SIG-M5 (cell line): ENCODE data around the gene SULT1C2.
"Not testable (repeated sequence)": the region's sequence is repeated elsewhere in the genome, so short reads cannot be mapped to it uniquely, and the experiment has no call there.

Experiments
- DNase-seq: peaks from one replicate; lab custom pipeline; 2025; lab: John Stamatoyannopoulos, UW

SULT1C2 gene

GRCh38 chr2:108288534-108289106 is at the start of gene SULT1C2:
SULT1C2 (plus strand) TSS chr2:108288895; CDS start chr2:108293668, 4,773 bp downstream.
- DNase-seq, result no peak

DNA sequence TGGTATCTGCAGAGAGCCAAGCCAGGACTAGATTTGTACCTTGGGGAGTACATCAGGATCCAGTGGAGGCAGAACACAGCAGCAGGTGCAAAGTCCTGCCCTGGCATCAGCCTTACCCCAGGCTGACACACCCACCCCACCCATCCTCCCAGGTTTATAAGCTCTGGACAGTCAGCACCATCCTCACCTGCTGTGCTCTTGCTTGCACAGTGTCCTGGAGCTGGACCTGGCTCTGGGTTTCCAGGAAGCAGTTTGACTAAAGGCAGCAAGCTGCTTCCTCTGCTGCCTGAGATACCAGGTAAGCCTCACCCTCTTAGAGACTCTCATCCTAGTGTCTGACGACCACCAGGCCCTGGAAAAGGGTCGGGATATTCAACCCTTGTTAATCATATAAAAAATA is 48.9 kb upstream of the SULT1C2 start, which contains the start of gene SULT1C3:
Gene SULT1C3, plus strand, starts transcription at position 183 of the 400 bp plus-strand sequence. CDS start 7,227 bp downstream, outside the sequence.
- DNase-seq, result no peak

DNA sequence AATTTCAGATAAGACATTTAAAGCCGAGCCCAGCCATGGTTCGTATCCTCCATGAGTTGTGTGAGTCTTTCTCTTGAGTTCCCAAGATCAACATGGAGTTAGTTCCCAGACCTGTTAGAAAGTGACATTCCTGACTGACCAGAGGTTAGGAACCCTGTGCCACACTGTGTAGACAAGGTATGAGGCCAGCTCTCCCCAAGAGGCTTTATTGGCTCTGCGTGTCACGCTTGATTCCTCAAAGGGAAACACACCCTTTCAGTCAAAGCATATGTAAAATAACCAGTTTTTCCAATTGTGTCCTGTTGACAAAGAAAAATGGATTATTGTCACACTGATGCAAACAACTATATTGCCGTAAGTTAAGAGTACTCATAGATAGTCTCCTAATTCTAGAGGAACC is 47.7 kb upstream of the SULT1C2 start:
- DNase-seq, result no peak

DNA sequence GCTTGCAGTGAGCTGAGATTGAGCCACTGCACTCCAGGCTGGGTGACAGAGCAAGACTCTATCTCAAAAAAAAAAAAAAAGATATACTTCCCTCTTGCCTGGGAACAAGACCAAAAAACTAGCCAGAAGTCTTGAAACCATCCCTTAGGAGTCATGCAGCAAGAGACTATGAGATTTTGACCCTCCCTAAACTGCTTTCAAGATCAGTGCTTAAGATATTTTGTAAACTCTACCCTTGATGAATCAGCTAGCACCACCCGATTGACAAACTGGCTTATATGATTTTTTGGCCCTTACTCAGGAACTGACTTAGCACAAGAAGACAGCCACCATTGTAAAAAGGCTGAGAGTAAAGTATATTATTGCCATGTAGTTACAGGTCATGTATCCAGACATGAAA is 45.1 kb upstream of the SULT1C2 start:
- no peak for DNase-seq

DNA sequence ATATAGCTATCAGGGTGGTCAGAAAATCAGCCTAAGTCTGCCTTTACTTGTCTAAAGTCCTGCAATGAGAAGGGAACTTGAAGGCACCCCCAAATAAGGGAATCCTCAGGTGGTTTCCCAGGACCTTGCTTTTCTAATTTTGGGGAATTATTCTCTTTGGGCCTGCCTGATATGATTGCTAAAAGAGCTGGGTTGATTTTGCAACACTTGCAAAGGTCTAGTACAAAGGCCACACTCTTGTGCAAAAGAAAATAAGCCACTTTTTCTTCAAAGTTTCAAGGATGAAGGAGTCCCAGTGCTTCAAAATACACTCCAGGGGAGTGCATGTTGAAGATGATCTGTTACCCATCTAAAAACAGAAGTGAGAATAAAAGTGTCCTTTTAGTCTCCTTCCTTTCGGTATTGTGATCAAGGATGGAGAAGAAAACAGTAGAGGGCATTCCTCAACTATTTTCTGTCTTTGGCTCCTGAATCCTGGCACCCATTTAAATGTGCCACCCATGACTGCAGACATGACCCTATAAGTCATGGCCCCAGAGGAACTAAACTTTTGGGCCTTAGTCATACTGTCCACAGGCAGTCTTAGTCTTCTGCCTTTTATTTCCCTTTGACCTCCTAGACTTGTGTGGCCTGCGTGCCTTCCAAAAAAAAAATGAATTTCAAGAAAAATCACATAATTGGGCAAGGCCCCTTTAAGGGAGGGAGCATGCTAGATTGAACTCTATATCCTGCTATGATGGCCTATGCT is 43.9 kb upstream of the SULT1C2 start:
- no peak for DNase-seq

DNA sequence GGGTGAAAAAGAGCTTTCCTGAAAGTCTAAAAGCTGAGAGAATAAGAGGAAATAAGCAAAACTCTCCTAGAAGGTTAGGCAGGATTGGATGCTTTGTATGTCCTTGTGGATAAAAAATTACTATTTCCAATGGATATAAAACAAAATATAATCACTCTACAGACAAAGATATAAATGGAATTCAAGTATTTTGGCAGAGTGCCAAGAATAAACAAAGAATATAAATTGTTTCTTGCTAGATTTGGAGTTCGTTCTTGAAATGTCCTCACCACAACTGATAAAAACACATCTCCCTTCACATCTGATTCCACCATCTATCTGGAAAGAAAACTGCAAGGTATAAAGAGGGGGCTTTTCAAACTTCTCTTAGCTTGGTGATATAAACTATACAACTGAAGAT is 35.6 kb upstream of the SULT1C2 start:
- no peak for DNase-seq

DNA sequence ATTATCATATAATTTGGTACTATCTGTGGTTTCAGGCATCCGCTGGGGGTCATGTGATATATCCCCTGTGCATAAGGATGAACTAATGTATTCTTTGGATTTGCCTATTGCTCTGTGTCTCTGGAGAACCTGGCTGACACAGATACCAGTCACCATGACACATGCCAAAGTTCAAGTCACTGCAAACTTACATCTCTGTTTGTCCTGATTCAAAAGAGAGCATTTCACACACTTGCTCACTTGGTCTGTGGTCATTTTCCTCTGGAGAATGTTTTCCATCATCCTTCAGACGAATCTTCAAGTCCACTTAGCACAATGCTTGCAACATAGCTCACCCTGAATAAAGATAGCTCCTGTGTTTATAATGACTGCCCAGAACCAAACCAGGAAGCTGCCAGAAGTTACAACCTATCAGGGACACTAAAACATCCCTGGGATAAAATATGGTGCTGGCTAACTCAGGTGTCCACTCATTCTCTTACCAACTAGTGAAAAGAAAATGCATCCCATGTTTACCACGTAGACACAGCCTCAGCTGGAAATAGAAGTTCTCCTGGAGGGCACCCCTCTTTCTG is 30.9 kb upstream of the SULT1C2 start:
- DNase-seq, result no peak

GRCh38 chr2:108260773-108261172 is 27.9 kb upstream of the SULT1C2 start:
- DNase-seq, result no peak

GRCh38 chr2:108262036-108262435 is 26.7 kb upstream of the SULT1C2 start:
- DNase-seq, result no peak

DNA sequence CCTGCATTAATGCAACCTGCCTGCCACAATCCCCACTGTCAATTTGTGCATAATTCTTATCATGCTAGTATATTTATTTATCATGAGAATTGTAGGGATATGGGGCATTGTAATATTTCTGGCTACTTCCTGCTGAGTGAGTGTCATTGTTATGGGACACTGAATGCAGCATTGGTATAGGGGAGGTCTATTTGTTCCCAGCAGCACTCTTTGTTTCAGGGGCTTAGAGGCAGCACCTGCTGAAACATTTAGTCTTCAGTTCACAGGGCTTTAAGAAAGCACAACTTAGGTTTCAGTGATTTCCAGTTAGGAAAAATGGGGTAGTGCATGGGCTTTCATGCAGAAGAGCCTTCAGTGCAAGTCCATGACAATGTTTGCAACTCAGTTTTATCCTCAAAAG is 25.3 kb upstream of the SULT1C2 start:
- DNase-seq, result no peak

DNA sequence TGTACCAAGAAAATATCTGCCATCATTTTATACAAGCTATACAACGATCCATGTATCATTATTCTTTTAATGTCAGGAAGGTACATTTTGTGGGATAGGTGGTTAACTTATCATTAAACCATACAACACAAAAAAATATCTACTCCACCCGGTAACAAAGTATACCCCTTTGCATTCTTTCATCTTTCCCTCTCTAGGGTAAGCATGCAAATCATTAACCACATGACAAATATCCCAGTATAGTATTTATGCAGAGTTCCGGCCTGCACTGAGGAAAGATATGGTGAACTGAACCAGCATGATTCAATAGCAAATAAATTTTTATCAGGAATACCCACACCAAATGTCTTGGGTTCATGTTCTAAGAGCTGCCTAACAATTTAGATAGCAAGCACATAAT is 22.5 kb upstream of the SULT1C2 start:
- DNase-seq, result no peak

DNA sequence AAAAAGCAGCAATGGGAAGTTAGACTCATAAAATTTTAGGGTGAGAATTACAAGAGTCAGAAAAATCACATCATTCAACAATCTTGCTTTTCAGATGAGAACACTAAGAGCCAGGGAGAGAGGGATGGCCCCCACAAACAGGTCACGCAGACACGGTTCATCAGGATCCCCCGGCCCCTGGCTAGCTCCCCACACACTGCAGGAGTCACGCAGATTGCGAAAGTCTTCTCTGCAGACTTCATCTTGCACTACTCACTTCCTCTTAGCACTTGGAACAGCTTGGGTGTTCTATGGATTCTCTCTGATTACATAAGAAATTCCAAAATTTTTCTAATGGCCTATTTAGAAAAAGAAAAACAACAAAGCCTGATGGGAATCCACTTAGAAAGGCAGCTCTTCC is 21.6 kb upstream of the SULT1C2 start:
- DNase-seq, result peak; percentile 17

DNA sequence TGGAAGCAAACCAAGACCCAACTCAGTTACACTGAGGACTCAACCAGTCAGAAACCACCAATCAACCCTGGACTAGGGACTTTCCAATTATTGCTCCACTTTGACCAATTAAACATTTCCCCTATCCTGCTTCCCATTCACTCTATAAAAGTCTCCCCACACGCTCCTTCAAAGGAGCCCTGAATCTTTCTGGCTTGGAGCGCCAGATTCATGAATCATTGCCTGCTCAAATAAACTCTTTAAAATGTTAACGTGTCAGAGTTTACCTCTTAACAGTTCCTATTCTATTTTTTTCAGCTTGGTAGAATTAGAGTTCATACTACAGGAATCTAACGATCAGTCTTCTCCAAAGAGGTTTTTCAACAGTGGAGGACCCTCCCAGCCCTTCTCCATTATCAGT is 20.7 kb upstream of the SULT1C2 start:
- no peak for DNase-seq

DNA sequence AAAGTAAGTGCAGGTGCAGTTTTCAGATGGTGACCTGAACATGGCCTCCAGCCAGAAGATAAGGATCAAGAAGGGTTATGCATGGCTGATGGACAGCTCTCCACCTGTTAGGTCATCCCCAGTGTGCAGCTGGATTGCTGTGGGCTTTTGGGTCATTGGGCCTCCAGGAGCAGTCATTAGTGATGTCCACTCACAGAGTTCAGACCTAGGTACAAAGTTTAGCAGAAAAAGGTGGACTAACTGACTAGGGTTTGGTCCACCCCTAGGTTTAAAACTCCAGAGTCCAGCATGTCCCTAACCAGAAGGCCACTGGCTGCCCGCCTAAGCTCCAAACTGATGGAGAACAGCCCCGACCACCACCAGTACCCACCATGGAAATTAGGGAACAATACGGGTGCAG is 18.3 kb upstream of the SULT1C2 start:
- no peak for DNase-seq

GRCh38 chr2:108270768-108271506 is 17.8 kb upstream of the SULT1C2 start:
- no peak for DNase-seq

GRCh38 chr2:108271691-108272253 is 16.9 kb upstream of the SULT1C2 start:
- DNase-seq, result no peak

GRCh38 chr2:108278631-108279030 is 10.1 kb upstream of the SULT1C2 start:
- DNase-seq, result no peak

- no peak for DNase-seq
Measured at GRCh38 chr2:108279468-108279867, 9.2 kb upstream of the SULT1C2 start.

DNA sequence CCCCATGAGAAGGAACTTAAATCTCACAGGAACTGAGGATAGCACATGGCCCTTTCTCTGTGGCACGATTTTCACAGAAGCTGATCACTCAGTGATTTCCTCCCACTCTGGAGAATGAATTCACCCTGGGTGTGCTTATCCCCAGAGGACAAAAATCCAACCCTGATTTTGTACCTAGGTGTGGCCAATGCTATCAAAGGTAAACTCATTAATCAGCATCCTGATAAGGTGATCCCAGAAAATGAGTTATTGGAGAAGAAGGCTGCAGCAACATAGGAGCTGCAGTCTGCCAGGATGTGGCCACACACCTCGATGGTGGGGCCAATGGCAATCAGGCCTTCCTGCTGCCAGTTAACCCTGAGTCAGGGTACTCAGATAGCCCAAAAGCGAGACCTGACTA is 8.2 kb upstream of the SULT1C2 start:
- DNase-seq, result no peak

GRCh38 chr2:108284566-108284965 is 4.1 kb upstream of the SULT1C2 start:
- not testable (repeated sequence) for DNase-seq

- DNase-seq, result no peak
Measured at GRCh38 chr2:108285616-108286015, 3.1 kb upstream of the SULT1C2 start.

DNA sequence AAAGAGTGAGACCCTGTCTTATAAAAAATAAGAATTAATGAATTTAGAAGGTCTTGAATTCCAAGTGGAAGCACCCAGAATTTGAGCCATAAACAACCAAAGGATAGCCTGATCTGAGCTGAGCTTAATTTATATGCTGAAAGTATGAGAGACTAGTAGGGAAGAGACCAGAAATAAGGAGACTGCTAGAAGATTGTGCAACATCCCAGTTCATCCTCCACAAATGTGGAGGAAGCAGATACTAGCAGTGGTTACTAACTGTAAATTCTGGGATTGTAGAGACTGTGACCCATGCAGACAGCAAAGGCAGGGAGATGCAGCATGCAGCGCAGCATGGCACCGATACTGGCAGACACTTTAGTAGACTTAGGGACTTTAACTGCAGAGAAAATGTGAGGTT is 1.5 kb upstream of the SULT1C2 start:
- DNase-seq, result no peak
